RCC 7860 (cell line): ENCODE results near the gene STK32B.
"Not testable (repeated sequence)": the region's sequence is repeated elsewhere in the genome, so short reads cannot be mapped to it uniquely, and the experiment has no call there.

Experiments
- DNase-seq: peaks from one replicate; pipeline ENCODE4 v3.0.0-alpha.2; 2015; ENCODE audit warnings: low spot score
- FAIRE-seq: peaks from 2 replicates; lab custom pipeline; 2012; peaks lifted over from hg19 to GRCh38; lab: Jason Lieb, UNC

The STK32B gene

DNA sequence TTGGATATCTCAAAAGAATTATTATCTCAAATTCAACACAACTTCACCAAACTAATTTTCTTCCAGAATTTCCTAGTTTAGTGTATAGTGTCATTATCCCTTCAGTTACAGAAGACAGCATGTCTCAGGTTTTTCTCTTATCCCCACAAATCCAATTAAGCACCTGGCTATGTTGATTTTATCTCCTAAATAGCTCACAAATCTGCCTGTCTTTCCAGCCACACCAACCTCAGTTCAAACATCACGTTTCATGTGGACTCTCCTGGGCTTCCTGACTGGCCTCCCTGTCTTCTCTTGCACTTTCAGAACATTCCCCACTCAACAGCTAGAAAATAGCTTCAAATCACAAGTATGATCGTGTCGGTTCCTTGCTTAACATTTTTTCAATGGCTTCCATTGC, 14.8 kb downstream of the STK32B start:
- DNase-seq: no peak

GRCh38 chr4:5066968-5067367, 15.7 kb downstream of the STK32B start:
- DNase-seq, FAIRE-seq: not testable (repeated sequence)

More for the DNA sequence above, 14.8 kb downstream of the STK32B start:
- no peak for FAIRE-seq

GRCh38 chr4:5067908-5068307, 16.6 kb downstream of the STK32B start:
- DNase-seq (no peak), FAIRE-seq (no peak)

DNA sequence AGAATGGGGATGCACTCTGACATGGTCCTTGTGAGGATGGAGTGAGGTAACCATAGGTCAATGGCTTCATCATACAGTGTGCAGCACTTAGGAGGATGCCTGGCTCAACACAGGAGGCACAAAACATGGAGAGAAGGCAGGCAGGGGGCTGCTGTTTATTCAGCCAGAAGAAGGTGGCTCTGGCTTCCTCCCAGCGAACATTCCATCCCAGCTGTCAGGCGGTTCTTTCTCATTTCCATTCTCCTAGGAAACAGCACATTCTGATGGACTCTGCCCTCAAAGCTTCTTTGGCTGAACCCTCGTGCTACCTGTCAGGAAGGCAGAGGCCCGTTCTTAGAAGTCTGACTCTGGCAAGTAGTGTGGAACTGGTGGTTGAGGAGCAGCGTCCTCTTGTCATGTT, 18.6 kb downstream of the STK32B start:
- no peak for FAIRE-seq
- DNase-seq: no peak

DNA sequence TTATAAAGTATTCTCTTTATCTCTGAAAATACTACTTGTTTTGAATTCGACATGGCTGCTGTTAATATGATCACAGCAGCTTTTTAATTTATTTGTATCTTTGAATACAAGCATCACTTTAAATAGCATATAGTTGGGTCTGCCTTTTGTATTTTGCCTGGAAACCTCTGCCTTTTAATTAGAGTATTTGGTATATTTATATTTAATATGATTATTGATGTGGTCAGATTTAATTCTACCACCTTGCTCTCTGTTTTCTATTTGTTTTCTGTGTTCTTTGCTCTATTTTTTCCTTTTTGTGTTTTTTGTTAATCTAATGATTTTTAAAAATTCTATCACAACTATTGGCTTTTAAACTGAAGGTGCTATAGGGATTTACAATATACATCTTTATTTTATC, 21.7 kb downstream of the STK32B start:
- FAIRE-seq (no peak), DNase-seq (no peak)

DNA sequence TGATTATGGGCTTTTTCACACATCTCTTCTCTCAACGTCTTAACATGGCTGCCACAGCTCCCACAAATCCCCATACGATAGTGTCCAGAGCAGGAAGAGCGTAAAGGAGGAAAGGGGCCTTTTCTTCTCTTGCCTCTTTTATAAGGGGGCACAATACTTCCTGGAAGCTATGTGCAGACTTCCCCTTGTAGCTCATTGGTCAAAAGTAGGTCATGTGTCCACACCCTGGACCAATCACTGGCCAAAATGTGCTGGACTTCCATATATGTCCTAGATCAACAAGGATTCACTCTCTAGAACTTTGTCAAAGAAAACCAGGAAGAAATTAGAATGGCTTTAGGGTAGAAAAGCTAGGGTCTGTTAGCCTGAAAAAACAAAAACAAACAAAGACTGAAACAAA, 26.7 kb downstream of the STK32B start:
- DNase-seq: no peak
- FAIRE-seq: no peak

GRCh38 chr4:5079581-5079980, 28.3 kb downstream of the STK32B start:
- DNase-seq: no peak
- no peak for FAIRE-seq

- no peak for DNase-seq
- no peak for FAIRE-seq
Observed at GRCh38 chr4:5081441-5081999, 30.2 kb downstream of the STK32B start.

DNA sequence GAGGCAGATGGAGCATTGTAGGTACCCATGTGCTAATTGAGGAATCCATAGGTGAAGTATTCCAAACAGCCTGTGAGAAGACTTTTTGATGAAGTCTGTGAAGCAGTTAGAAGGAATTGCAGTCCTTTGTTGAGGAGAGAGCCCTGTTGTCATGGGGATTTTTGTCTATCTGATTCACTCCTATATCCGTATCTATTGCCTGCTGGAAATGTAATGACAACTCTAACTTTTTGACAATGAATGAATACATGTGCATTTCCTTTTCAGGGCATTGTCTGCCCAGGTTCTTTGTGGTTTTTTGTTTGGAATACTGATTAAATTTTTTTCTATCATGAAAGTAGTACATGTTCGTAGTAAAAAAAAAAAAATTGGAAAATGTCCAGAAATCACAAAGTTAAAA, 31.1 kb downstream of the STK32B start:
- FAIRE-seq: no peak
- no peak for DNase-seq

GRCh38 chr4:5084911-5085475, 33.7 kb downstream of the STK32B start:
- FAIRE-seq: no peak
- DNase-seq: no peak

GRCh38 chr4:5086535-5086934, 35.3 kb downstream of the STK32B start:
- no peak for DNase-seq
- no peak for FAIRE-seq

- no peak for FAIRE-seq
- no peak for DNase-seq
Observed at GRCh38 chr4:5096261-5096660, 45.0 kb downstream of the STK32B start.

GRCh38 chr4:5098176-5098575, 46.9 kb downstream of the STK32B start:
- FAIRE-seq: no peak

GRCh38 chr4:5100336-5100735, 49.1 kb downstream of the STK32B start:
- FAIRE-seq (no peak), DNase-seq (no peak)

More at GRCh38 chr4:5098176-5098575, 46.9 kb downstream of the STK32B start:
- DNase-seq: no peak

GRCh38 chr4:5100986-5101385, 49.7 kb downstream of the STK32B start:
- FAIRE-seq: no peak

GRCh38 chr4:5101571-5101970, 50.3 kb downstream of the STK32B start:
- no peak for DNase-seq
- no peak for FAIRE-seq

More at GRCh38 chr4:5100986-5101385, 49.7 kb downstream of the STK32B start:
- DNase-seq: no peak

GRCh38 chr4:5110901-5111300, 59.6 kb downstream of the STK32B start:
- FAIRE-seq: no peak
- DNase-seq: no peak

DNA sequence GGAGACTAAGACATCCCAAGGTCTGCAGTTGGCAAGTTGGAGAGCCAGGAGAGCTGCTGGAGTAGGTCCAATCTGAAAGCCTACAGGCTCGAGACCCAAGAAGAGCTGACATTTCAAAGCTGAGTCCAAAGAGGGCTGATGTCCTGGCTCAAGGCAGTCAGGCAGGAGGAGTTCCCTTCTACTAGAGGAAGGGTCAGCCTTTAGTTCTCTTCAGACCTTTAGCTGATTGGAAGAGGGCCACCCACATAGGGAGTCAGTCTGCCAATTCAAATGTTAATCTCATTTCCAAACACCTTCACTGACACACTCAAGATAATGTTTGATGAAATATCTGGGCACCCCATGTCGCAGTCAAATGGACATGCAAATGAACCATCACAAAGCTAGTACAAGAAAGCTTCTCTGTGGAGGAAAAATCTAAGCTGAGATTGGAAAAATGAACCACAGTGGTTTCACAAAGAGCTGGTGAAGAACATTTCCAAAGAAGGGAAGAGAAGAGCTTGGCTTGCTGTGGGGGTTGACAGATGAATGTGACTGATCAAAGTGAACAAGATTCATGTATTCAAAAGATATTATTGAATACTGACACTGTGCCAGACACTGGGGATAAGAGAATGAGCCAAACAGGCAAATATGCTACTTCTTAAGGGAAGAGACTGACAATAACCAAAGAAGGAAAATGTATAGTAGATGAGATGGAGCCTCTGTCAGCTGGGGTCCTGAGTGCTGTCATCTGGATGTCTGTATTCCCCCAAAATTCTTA, 61.2 kb downstream of the STK32B start:
- DNase-seq (no peak), FAIRE-seq (no peak)

DNA sequence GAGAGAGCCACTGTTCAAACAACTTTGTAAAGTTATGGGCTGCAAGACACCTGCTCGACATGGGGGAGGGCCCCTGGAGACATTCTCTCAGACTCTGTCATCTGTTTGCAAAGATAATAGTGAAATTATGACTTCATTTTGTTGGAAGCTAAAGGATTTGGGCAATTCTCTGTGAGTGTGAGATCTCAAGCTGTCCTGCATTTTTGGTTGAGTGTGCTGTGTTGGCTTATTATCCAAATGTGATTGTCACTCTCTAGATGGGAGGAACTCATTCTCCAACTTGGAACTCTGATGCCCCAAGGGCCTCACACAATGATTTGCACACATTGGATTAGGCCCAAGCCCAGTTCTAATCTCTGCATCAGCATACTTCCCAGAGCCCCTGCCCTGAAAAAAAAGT, 63.7 kb downstream of the STK32B start:
- DNase-seq (no peak), FAIRE-seq (no peak)

GRCh38 chr4:5118091-5118786, 67.0 kb downstream of the STK32B start:
- no peak for FAIRE-seq
- DNase-seq: no peak

DNA sequence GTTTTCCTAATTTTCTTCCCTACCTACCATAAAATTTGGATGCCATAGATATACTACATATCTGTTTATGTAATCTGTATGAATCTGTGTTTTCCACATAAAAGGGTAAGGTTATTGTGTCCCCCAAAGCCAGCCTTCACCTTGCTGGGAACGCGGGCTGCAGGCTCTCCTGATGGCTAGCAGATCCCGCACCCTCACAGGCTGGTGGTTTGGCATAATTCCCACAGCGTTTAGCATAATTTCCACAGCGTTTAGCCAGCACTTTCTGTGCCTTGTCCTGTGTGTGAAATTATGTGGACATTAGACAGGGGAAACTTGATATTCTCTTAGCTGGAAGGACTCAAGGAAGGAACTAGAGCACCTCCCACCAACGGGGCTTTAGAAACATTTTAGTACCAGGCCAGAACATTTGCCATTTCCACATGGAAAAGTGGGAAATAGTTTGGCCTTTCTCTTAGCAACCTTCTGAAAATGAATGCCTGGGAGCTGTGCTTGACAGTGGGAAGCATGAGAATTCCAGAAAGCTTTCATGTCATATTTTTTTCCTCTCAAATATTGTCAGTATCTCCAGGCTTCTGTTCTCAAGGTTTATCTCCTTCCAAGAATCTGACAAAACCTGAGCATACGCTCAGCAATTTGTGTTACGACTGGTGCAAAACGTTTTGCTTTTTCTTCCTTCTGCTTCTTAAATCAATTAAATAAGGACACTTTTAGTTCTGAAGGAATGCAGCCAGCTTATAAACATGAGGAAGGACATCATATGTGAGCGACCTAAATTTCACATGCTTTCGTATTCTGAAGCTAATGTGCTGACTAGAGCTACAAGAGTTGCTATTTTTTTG, 67.9 kb downstream of the STK32B start:
- no peak for DNase-seq
- no peak for FAIRE-seq
